Ascending aorta (tissue), 2 donors: Measurements from ENCODE around the gene RINL. TPM values are rescaled to one million over a fixed set of nuclear protein-coding genes. Genes with fewer than 3 reads are reported as not detected.

Experiments
- DNase-seq, 2 donors: peaks; one replicate each; pipeline ENCODE4 v3.0.0-alpha.2; 2019; ENCODE audit warnings: low spot score in 2 of 2
- H3K27ac ChIP-seq, 2 donors: fragments of 200-600 bp; sonication (generic); one replicate each; pipeline ENCODE4 v1.5.1; 2016 to 2017; ENCODE audit warnings: mild to moderate bottlenecking in 1 of 2
- H3K27me3 ChIP-seq: fragments of 200-600 bp; sonication (generic); one replicate; pipeline ENCODE4 v1.5.1; 2017
- H3K36me3 ChIP-seq, 2 donors: fragments of 200-600 bp; sonication (generic); one replicate each; pipeline ENCODE4 v1.5.1; 2016
- H3K4me1 ChIP-seq, 2 donors: fragments of 200-600 bp; sonication (generic); one replicate each; pipeline ENCODE4 v1.5.1; 2016 to 2017; ENCODE audit warnings: mild to moderate bottlenecking in 1 of 2
- H3K4me3 ChIP-seq, 2 donors: fragments of 200-600 bp; sonication (generic); one replicate each; pipeline ENCODE4 v1.5.1; 2016 to 2017; ENCODE audit warnings: mild to moderate bottlenecking in 1 of 2
- H3K9me3 ChIP-seq, 2 donors: fragments of 200-600 bp; sonication (generic); one replicate each; pipeline ENCODE4 v1.5.1; 2016
- intact Hi-C: fragments of 100-400 bp; cut with DNase I; formaldehyde crosslinking; loops from one replicate; pipeline ENCODE4 v1.15.1; 2023
- total RNA-seq: library from RNA; depleted of rRNA; stranded (reverse); fragments of >200 nt; gene quantifications from one replicate; pipeline ENCODE4 v1.1.0, GENCODE V29; 2016
- TF ChIP-seq, protein P1 (sequence below), 3 experiments: fragments of 200-600 bp in 2 of 3; fragments of 450-650 bp in 1 of 3; sonication (generic) in 2 of 3; IDR thresholded peaks; one replicate each; pipeline ENCODE4 v1.5.1; 2016 to 2019; ENCODE audit warnings: antibody characterized with exemption in 3 of 3, mild to moderate bottlenecking in 1 of 3, moderate library complexity in 1 of 3

The RINL gene
- total RNA-seq, 1 donor from 2014 or later, result 7.0 TPM

DNA sequence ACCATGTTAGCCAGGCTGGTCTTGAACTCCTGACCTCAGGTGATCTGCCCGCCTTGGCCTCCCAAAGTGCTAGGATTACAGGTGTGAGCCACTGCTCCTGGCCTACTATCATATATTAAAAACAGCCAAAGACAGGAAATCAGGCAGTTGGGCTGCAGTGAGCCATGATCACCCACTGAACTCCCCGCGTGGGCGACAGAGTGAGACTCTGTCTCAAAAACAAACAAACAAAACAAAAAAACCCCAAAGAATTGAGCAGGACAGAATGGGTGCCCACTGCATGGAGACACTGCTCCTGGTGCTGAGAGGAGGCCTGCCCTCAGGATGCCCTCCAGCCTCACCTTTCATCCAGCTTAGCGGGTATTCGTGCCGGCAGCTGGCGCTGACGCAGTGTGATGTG lies 5.2 kb upstream of the RINL start:
- intact Hi-C loops, result no loop called here
- no peak for DNase-seq
- H3K4me1 ChIP-seq, result no peaks in the 10 kb centered on the region
- TF ChIP-seq, protein P1, sequence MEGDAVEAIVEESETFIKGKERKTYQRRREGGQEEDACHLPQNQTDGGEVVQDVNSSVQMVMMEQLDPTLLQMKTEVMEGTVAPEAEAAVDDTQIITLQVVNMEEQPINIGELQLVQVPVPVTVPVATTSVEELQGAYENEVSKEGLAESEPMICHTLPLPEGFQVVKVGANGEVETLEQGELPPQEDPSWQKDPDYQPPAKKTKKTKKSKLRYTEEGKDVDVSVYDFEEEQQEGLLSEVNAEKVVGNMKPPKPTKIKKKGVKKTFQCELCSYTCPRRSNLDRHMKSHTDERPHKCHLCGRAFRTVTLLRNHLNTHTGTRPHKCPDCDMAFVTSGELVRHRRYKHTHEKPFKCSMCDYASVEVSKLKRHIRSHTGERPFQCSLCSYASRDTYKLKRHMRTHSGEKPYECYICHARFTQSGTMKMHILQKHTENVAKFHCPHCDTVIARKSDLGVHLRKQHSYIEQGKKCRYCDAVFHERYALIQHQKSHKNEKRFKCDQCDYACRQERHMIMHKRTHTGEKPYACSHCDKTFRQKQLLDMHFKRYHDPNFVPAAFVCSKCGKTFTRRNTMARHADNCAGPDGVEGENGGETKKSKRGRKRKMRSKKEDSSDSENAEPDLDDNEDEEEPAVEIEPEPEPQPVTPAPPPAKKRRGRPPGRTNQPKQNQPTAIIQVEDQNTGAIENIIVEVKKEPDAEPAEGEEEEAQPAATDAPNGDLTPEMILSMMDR (IDR thresholded peaks at IDR 0.05), result no peak
- H3K27me3 ChIP-seq, result no peaks in the 10 kb centered on the region
- no peak overlapping the region for H3K4me3 ChIP-seq
- H3K36me3 ChIP-seq, result peaks cover 33 to 45% of the 10 kb centered on the region in 2 donors
- no peaks in the 10 kb centered on the region for H3K9me3 ChIP-seq
- H3K27ac ChIP-seq, result no peak overlapping the region

DNA sequence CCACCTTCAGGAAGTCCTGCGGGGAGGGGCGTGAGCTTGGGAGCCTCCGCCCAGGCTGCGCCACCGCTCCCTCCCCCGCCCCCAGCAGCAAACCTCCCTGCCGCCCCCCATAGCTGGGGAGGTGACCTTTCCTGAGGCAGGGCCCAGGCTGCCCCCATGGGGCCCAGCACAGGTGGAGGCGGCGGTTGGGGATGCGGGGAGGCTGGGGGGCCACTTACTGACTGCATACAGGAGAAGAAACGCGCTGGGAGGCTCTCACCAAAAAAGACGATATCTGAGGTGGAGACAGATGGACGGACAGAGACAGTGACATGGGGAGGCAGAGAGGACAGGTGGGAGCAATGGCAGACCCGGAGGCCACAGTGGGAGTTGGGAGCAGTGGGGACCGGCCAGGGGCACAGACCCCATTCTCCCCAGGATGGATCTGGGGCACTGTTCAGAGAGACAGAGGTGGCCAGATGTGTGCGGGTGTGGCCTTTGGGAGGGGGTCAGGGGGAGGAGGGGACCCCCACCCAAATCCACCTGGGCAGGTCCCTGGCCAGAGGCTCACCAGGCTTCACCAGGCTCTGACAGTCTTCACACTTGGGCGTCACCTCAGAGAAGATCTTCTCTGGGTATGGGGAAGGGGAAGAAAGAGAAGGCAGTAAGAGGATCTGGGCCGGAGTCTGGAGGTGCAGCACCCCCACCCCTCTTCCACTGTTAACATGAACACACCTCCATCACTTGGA lies 3.0 kb upstream of the RINL start:
- no peak for DNase-seq
- Histone ChIP-seq H3K4me3 (no peak overlapping the region), H3K36me3 (peaks cover 27 to 37% of the 10 kb centered on the region in 2 donors), H3K4me1 (no peaks in the 10 kb centered on the region), H3K27ac (no peak overlapping the region), H3K9me3 (no peaks in the 10 kb centered on the region), H3K27me3 (no peaks in the 10 kb centered on the region)
- TF ChIP-seq, protein P1 (IDR thresholded peaks at IDR 0.05), result no peak
- intact Hi-C loops, result no loop called here

DNA sequence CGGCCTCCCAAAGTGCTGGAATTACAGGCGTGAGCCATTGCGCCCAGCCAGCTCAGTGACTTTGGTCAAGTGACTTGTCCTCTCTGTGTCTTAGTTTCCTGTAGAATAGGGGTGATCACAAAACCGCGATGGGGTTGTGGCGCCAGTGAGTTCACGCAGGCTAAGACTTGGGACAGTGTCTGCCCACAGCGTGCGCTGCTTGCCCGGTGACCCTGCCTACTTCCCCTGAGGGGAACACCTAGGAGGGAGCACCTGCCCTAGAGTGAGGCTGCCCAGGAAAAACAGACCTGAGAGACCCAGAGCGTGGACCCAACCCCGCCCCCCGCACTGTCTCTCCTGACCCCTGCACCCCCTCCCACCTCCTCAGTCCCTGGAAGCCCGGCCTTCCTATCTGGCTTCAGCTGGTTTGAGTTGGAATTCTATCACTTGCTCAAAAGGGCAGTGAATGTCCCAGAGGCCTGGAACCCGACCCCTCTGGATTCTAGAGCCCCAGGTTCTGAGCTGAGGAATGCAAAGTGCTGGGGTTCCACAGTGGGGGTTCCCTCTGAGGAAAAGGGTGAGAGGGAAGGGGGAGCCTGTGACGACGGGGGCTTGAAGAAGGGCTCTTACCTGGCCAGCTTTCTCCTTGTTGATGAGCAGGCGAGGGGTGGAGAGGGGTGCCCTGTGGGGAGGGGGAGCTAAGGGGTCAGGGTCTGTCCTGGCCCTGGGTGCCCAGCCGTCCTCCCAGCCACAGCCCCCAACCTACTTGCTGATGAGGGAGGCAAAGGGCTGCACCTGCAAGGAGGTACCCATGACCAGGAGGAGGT lies 2.2 kb upstream of the RINL start:
- Histone ChIP-seq H3K9me3 (no peaks in the 10 kb centered on the region), H3K4me3 (no peak overlapping the region), H3K36me3 (peaks cover 27 to 34% of the 10 kb centered on the region in 2 donors), H3K27ac (no peak overlapping the region), H3K4me1 (no peaks in the 10 kb centered on the region), H3K27me3 (no peaks in the 10 kb centered on the region)
- intact Hi-C loops, result no loop called here
- TF ChIP-seq, protein P1 (IDR thresholded peaks at IDR 0.05), result no peak
- no peak for DNase-seq

DNA sequence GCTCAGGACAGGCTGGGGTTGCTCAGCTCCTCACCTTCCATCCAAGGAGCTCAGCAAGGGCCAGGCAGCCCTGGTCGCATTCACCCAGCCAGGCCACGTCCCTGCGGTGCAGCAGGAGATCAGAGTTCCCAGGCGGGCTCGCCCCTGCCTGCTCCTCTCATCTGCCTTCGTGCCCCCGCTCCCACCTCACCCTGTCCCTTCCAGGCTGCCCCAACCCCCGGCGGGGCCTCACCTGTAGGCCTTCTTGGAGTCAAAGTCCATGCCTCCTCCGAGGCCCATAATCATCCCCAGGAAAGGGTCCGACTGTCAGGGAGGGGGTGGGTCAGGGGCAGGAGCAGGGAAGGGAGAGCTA lies 1.3 kb upstream of the RINL start:
- Histone ChIP-seq H3K4me1 (no peaks in the 10 kb centered on the region), H3K27me3 (no peaks in the 10 kb centered on the region), H3K27ac (no peak overlapping the region), H3K4me3 (no peak overlapping the region), H3K9me3 (no peaks in the 10 kb centered on the region), H3K36me3 (peaks cover 27 to 34% of the 10 kb centered on the region in 2 donors)
- intact Hi-C loops, result no loop called here
- DNase-seq, result no peak
- TF ChIP-seq, protein P1 (IDR thresholded peaks at IDR 0.05), result no peak

DNA sequence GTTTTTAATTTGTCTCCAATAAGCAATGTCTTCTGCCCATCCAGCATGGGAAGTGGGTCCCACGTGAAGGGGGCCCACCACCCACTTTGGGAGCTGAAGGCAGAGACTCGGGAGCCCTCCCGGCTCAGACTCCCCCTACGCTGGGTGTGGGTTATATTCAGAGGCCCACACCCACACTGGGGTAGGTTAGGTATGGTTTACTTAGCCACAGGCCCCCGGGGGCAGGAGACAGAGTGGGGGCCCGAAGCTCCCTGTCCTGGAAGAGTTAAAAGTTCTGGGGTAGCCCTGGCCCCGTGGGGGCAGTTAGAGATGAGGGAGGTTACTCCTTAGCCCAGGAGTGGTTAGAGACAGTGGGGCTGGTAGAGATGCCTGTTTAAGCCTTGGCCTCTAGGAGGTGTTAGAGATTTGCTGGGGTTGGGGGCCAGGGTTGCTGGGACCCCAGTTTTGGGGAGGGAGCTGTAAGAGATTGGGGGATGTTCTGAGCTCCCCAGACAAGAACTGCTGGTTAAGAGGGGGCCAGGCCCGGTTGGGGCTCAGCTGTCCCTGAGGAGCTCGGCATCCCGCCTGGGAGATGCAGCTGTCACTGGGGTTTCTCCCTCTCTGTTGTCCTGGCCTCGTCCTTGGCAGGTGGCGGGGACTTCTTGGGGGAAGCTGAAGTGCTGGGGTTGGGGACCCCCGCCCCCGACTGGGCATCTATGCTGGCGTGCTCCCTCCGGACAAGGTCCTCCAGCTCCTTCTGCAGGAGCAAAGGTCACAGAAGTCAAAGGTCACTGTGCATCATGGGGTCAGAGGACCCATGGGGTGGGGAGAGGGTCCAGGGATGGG lies 712 bp upstream of the RINL start:
- Histone ChIP-seq H3K4me1 (no peaks in the 10 kb centered on the region), H3K27me3 (no peaks in the 10 kb centered on the region), H3K4me3 (no peak overlapping the region), H3K36me3 (peaks cover 27 to 34% of the 10 kb centered on the region in 2 donors), H3K9me3 (no peaks in the 10 kb centered on the region), H3K27ac (no peak overlapping the region)
- TF ChIP-seq, protein P1 (IDR thresholded peaks at IDR 0.05), result no peak
- DNase-seq, result no peak
- intact Hi-C loops, result no loop called here
